GM19099 (cell line): ENCODE results near the gene TMEM123.

Experiments
- POLR2A ChIP-seq: IDR thresholded peaks from 3 replicates; pipeline ENCODE4 v1.6.1; 2011; ENCODE audit warnings: low read depth; ENCODE audit not compliant: insufficient read length; ENCODE audit errors: extremely low read depth

TMEM123 gene

GRCh38 chr11:102447193-102447592, 5.4 kb downstream of the TMEM123 start:
- TF ChIP-seq POLR2A = no peak

- no peak for TF ChIP-seq POLR2A
Measured at GRCh38 chr11:102446606-102447005, 6.0 kb downstream of the TMEM123 start.

GRCh38 chr11:102438311-102439062, 14.1 kb downstream of the TMEM123 start:
- no peak for TF ChIP-seq POLR2A

GRCh38 chr11:102437727-102438126, 14.8 kb downstream of the TMEM123 start:
- TF ChIP-seq POLR2A = no peak

- TF ChIP-seq POLR2A = no peak
Measured at GRCh38 chr11:102436976-102437375, 15.6 kb downstream of the TMEM123 start.

DNA sequence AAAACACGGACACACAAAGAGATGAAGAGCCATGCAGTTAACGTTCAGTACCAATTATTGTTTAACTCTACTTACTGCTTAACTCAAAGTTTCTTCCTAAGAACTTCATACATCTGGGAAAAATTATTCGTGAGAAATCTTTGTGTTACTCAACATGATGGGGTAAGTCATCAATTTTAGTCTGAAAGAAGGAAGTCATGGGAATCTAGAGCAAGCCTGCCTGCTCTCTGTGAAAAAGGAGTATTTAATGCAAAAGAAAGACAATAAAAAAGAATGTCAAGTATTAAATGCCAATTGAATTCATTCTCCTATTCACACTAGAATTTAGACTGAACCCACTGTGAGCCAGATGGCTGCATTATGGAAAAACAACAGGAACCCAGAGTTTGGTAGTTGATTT, 16.0 kb downstream of the TMEM123 start:
- no peak for TF ChIP-seq POLR2A

- TF ChIP-seq POLR2A = no peak
Measured at GRCh38 chr11:102435688-102436087, 16.9 kb downstream of the TMEM123 start.

- TF ChIP-seq POLR2A = no peak
Measured at GRCh38 chr11:102431404-102431803, 21.2 kb downstream of the TMEM123 start.

GRCh38 chr11:102430158-102430836, 22.3 kb downstream of the TMEM123 start:
- TF ChIP-seq POLR2A = no peak

GRCh38 chr11:102429691-102430090, 22.9 kb downstream of the TMEM123 start:
- no peak for TF ChIP-seq POLR2A

GRCh38 chr11:102429226-102429625, 23.3 kb downstream of the TMEM123 start:
- TF ChIP-seq POLR2A = no peak

GRCh38 chr11:102428696-102429095, 23.9 kb downstream of the TMEM123 start:
- TF ChIP-seq POLR2A = no peak

DNA sequence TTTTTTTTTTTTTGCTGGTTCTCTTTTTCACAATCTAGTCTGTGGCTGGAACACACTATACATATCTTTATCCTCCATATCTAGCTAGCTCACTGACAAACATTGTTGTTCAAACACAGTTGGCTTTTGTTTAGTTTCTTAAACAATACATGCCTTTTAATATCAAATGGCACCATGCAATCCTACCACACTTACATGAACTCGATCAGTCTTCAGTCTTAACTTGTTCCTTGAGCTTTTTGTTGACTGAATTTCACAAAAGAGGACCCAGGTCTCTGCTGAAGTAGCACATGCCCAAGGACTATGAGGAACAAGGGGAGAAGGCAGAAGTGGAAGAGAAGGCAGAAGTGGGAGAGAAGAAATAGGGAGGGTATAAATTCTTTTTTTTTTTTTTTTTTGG, 25.5 kb downstream of the TMEM123 start:
- TF ChIP-seq POLR2A = no peak

- TF ChIP-seq POLR2A = no peak
Measured at GRCh38 chr11:102426570-102426969, 26.0 kb downstream of the TMEM123 start.

GRCh38 chr11:102426000-102426399, 26.6 kb downstream of the TMEM123 start:
- no peak for TF ChIP-seq POLR2A

GRCh38 chr11:102423936-102424335, 28.6 kb downstream of the TMEM123 start:
- TF ChIP-seq POLR2A = no peak
